ENCODE results near the gene PLEKHA5.

GRCh38 chr12:19263672-19264071 is 134.1 kb downstream of the PLEKHA5 start:
- no peak for TF ChIP-seq CTCF (IDR thresholded peaks at IDR 0.05; ENCODE audit: low read depth, low read length)
- no peak for TF ChIP-seq EZH2phosphoT487 (IDR thresholded peaks at IDR 0.05; ENCODE audit: low read depth)

Measured in OCI-LY3 (cell line).